Testis (tissue), 2 donors: ENCODE measurements around the gene SLC29A3.

Experiments used
- POLR2A ChIP-seq: fragments of 450-650 bp; IDR thresholded peaks from one replicate; pipeline ENCODE4 v1.6.1; 2017; ENCODE audit warnings: antibody characterized with exemption, mild to moderate bottlenecking, moderate library complexity
- TF ChIP-seq, protein P1 (sequence below), 3 experiments: fragments of 450-650 bp in 2 of 3; fragments of 200-600 bp in 1 of 3; sonication (generic) in 1 of 3; IDR thresholded peaks; one replicate each; pipeline ENCODE4 v1.5.1; 2016 to 2019; ENCODE audit warnings: antibody characterized with exemption in 3 of 3, mild to moderate bottlenecking in 2 of 3, moderate library complexity in 1 of 3

DNA sequence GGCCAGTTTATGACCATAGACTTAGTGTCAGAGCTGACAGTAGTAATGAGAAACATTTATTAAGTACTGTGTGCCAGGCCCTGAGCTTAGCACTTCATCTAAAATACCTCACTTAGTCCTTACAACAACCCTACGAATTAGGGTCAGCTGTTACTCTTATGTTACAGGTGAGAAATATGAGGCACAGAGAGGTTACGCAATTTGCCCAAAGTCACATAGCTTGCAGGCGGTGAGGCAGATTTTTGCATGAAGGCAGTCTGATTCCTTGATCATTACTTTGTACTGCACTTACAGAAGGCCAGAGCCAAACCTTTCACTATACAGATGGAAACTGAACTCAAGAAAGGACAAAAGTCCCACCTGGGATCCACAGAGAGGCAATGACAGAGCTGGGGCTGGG, 87.8 kb downstream of the SLC29A3 start:
- TF ChIP-seq, protein P1, sequence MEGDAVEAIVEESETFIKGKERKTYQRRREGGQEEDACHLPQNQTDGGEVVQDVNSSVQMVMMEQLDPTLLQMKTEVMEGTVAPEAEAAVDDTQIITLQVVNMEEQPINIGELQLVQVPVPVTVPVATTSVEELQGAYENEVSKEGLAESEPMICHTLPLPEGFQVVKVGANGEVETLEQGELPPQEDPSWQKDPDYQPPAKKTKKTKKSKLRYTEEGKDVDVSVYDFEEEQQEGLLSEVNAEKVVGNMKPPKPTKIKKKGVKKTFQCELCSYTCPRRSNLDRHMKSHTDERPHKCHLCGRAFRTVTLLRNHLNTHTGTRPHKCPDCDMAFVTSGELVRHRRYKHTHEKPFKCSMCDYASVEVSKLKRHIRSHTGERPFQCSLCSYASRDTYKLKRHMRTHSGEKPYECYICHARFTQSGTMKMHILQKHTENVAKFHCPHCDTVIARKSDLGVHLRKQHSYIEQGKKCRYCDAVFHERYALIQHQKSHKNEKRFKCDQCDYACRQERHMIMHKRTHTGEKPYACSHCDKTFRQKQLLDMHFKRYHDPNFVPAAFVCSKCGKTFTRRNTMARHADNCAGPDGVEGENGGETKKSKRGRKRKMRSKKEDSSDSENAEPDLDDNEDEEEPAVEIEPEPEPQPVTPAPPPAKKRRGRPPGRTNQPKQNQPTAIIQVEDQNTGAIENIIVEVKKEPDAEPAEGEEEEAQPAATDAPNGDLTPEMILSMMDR (IDR thresholded peaks at IDR 0.05) = no peak
- no peak for TF ChIP-seq POLR2A
